Mucosa of descending colon (tissue), 3 donors: ENCODE data around the gene OR2H2. TPM values are rescaled to one million over a fixed set of nuclear protein-coding genes. Genes with fewer than 3 reads are reported as not detected.

ENCODE experiments used
- ATAC-seq: fragments of 200-7000 bp; cut with Tn5 transposase; one replicate; pipeline ENCODE4 v1.9.1; 2020; ENCODE audit warnings: mild to moderate bottlenecking, moderate library complexity
- DNase-seq, 3 donors: peaks; one replicate each; pipeline ENCODE4 v3.0.0-alpha.2; 2020
- H3K36me3 ChIP-seq: fragments of 200-600 bp; one replicate; pipeline ENCODE4 v1.8.0; 2021; ENCODE audit warnings: low read depth, mild to moderate bottlenecking
- H3K4me1 ChIP-seq: fragments of 200-600 bp; one replicate; pipeline ENCODE4 v1.8.0; 2021; ENCODE audit warnings: low read depth, mild to moderate bottlenecking
- H3K4me3 ChIP-seq: fragments of 200-600 bp; one replicate; pipeline ENCODE4 v1.8.0; 2021; ENCODE audit warnings: mild to moderate bottlenecking
- H3K9me3 ChIP-seq: fragments of 200-600 bp; one replicate; pipeline ENCODE4 v1.8.0; 2021; ENCODE audit warnings: mild to moderate bottlenecking
- CTCF ChIP-seq: fragments of 200-600 bp; IDR thresholded peaks from one replicate; pipeline ENCODE4 v1.8.0; 2022; ENCODE audit warnings: antibody characterized with exemption, mild to moderate bottlenecking
- intact Hi-C, 2 donors: fragments of 100-400 bp; cut with DNase I in 1 of 2; cut with micrococcal nuclease in 1 of 2; formaldehyde crosslinking; loops; one replicate each; pipeline versions ENCODE4 v1.11.0 to v1.11.1; 2022; cut with DNase I, micrococcal nuclease
- total RNA-seq, 3 donors: library from RNA; stranded (reverse); fragmentation: NEBNext Ultra II Directional in 2 of 3; extraction: Animal tissue kit (Norgen Biotek cat#: 25700) in 2 of 3; gene quantifications; one replicate each; pipeline versions ENCODE4 v1.2.1 to v1.2.4, GENCODE V29; 2021 to 2023
- donor health status: DM: no; HTN: no; CAD: no; lungs with moderate emphysema.
- donor health status: DM: no; HTN: no; CAD: no.
- donor health status: DM: no; HTN: yes; CAD: no.

OR2H2 gene
- total RNA-seq, 3 donors from 2014 or later: not detected

- Histone ChIP-seq H3K4me3 (no peak overlapping the region), H3K4me1 (peaks cover 4% of the 10 kb centered on the region), H3K9me3 (no peaks in the 10 kb centered on the region), H3K36me3 (no peaks in the 10 kb centered on the region)
- no peak for TF ChIP-seq CTCF
- intact Hi-C loops: no loop called here
- DNase-seq (no peak), ATAC-seq (no peak)
Observed at GRCh38 chr6:29554764-29555163, 30.2 kb upstream of the OR2H2 start.

- Histone ChIP-seq H3K4me1 (peaks cover 4% of the 10 kb centered on the region), H3K9me3 (no peaks in the 10 kb centered on the region), H3K36me3 (no peaks in the 10 kb centered on the region), H3K4me3 (no peak overlapping the region)
- TF ChIP-seq CTCF: no peak
- ATAC-seq (no peak), DNase-seq (no peak)
- intact Hi-C loops: no loop called here
Observed at GRCh38 chr6:29557320-29557719, 27.6 kb upstream of the OR2H2 start.

GRCh38 chr6:29558439-29559079 lies 26.4 kb upstream of the OR2H2 start:
- no peak for DNase-seq
- no peaks in the 10 kb centered on the region for H3K9me3 ChIP-seq
- intact Hi-C loops: no loop called here
- no peaks in the 10 kb centered on the region for H3K36me3 ChIP-seq
- no peak for ATAC-seq
- H3K4me1 ChIP-seq: peaks cover 2% of the 10 kb centered on the region
- no peak for TF ChIP-seq CTCF
- H3K4me3 ChIP-seq: no peak overlapping the region

GRCh38 chr6:29559524-29560287 lies 25.2 kb upstream of the OR2H2 start, which contains the start of gene UBD:
Gene UBD (minus strand): TSS chr6:29559732. CDS start chr6:29559701, 31 bp downstream.
- intact Hi-C loops: no loop called here
- Histone ChIP-seq H3K9me3 (no peaks in the 10 kb centered on the region), H3K4me1 (no peaks in the 10 kb centered on the region), H3K36me3 (no peaks in the 10 kb centered on the region), H3K4me3 (no peak within 1 kb of the TSS)
- TF ChIP-seq CTCF: no peak
- DNase-seq (no peak), ATAC-seq (no peak)

GRCh38 chr6:29561091-29561490 lies 23.8 kb upstream of the OR2H2 start:
- intact Hi-C loops: no loop called here
- no peaks in the 10 kb centered on the region for H3K36me3 ChIP-seq
- peak; percentile 12 for ATAC-seq

More at GRCh38 chr6:29561091-29561490, 23.8 kb upstream of the OR2H2 start:
- no peaks in the 10 kb centered on the region for H3K4me1 ChIP-seq
- no peak for TF ChIP-seq CTCF
- no peak for DNase-seq
- no peak overlapping the region for H3K4me3 ChIP-seq
- no peaks in the 10 kb centered on the region for H3K9me3 ChIP-seq
